K562 (cell line): ENCODE data around the gene QKI.

ENCODE experiments used
- CEBPB ChIP-seq: fragments of 450-650 bp; IDR thresholded peaks from 2 replicates; pipeline ENCODE4 v1.6.1; 2016; ENCODE audit warnings: missing genetic modification characterization, missing compliant biosample characterization
- ESRRA ChIP-seq: fragments of 450-650 bp; IDR thresholded peaks from 2 replicates; pipeline ENCODE4 v1.6.1; 2014; ENCODE audit warnings: low read depth, mild to moderate bottlenecking, moderate library complexity, borderline replicate concordance
- EZH2 ChIP-seq: IDR thresholded peaks from 2 replicates; pipeline ENCODE4 v1.6.1; 2012; ENCODE audit warnings: low read depth, mild to moderate bottlenecking, inconsistent platforms, low read length, borderline replicate concordance
- MTA3 ChIP-seq: fragments of 450-650 bp; formaldehyde crosslinking; IDR thresholded peaks from 2 replicates; pipeline ENCODE4 v1.6.1; 2017; ENCODE audit warnings: mild to moderate bottlenecking, borderline replicate concordance
- PHB2 ChIP-seq: fragments of 450-650 bp; IDR thresholded peaks from 2 replicates; pipeline ENCODE4 v1.6.1; 2017; ENCODE audit warnings: low read depth
- SMARCA4 ChIP-seq: fragments of 450-650 bp; IDR thresholded peaks from 2 replicates; pipeline ENCODE4 v1.6.1; 2016
- SMC3 ChIP-seq: conservative IDR thresholded peaks from 2 replicates; pipeline ENCODE4 v1.6.1; 2011; ENCODE audit warnings: low read depth, low read length, improper control_type of control experiment; ENCODE audit not compliant: insufficient read depth
- SNRNP70 ChIP-seq: fragments of 200-400 bp; formaldehyde crosslinking; optimal IDR thresholded peaks from 2 replicates; pipeline ENCODE3; 2017; ENCODE audit warnings: low read depth, low read length
- TFAM ChIP-seq: fragments of 250-450 bp; sonication (Bioruptor Pico); conservative IDR thresholded peaks from 2 replicates; pipeline ENCODE4 v1.5.0; 2021; ENCODE audit warnings: mild to moderate bottlenecking, moderate library complexity
- ZEB2 ChIP-seq: fragments of 450-650 bp; IDR thresholded peaks from 2 replicates; pipeline ENCODE4 v1.6.1; 2016
- TF ChIP-seq, protein P1 (sequence below): sonication (generic); formaldehyde crosslinking; IDR thresholded peaks from 2 replicates; pipeline ENCODE4 v1.5.0; 2020; ENCODE audit warnings: missing genetic modification reagents

DNA sequence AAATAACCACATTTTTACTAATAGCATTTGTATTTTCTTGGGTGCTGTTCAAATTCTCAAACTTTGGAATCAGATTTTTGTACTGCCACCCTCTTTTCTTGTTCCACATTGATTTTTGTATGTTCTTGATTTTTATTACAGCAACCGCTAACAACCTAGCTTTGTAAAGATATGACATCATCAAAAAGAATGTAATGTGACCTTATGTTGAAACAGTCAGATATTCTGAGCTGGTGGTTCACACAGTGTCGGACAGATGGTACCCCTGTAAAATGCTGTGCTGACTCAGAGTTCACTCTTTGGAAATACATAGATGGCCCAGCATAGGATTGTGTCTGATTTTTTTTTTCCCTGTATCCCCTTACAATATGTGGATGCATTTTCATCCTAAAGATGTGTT lies 118.9 kb downstream of the QKI start:
- TF ChIP-seq, protein P1, sequence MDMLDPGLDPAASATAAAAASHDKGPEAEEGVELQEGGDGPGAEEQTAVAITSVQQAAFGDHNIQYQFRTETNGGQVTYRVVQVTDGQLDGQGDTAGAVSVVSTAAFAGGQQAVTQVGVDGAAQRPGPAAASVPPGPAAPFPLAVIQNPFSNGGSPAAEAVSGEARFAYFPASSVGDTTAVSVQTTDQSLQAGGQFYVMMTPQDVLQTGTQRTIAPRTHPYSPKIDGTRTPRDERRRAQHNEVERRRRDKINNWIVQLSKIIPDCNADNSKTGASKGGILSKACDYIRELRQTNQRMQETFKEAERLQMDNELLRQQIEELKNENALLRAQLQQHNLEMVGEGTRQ = no peak
- TF ChIP-seq ESRRA = no peak
- no peak for TF ChIP-seq SNRNP70
- no peak for TF ChIP-seq SMARCA4
- no peak for TF ChIP-seq EZH2
- TF ChIP-seq CEBPB (tag) = no peak
- no peak for TF ChIP-seq ZEB2
- TF ChIP-seq SMC3 = no peak
- no peak for TF ChIP-seq MTA3
- TF ChIP-seq TFAM = no peak
- TF ChIP-seq PHB2 = no peak
